Ovary (tissue), 3 donors: ENCODE data around the gene HORMAD2.

Experiments
- CTCF ChIP-seq, 3 donors: fragments of 450-650 bp in 2 of 3; fragments of 200-600 bp in 1 of 3; IDR thresholded peaks; one replicate each; pipeline versions ENCODE4 v1.5.1 to v1.8.0; 2016 to 2022; ENCODE audit warnings: antibody characterized with exemption in 3 of 3, mild to moderate bottlenecking in 1 of 3
- EP300 ChIP-seq: sonication (generic); formaldehyde crosslinking; IDR thresholded peaks from one replicate; pipeline ENCODE4 v1.6.1; 2017; ENCODE audit warnings: antibody characterized with exemption
- POLR2A ChIP-seq: fragments of 450-650 bp; IDR thresholded peaks from one replicate; pipeline ENCODE4 v1.6.1; 2017; ENCODE audit warnings: antibody characterized with exemption, mild to moderate bottlenecking, moderate library complexity
- donor health status: DM: no; HTN: no; CAD: no.

- TF ChIP-seq CTCF (IDR thresholded peaks at IDR 0.05) (no peak), EP300 (no peak), POLR2A (no peak)
These were observed 145.1 kb downstream of the HORMAD2 start for GRCh38 chr22:30225220-30225927.
